PC-9 (cell line): ENCODE results near the gene ZDHHC14.
"Not testable (repeated sequence)": the region's sequence is repeated elsewhere in the genome, so short reads cannot be mapped to it uniquely, and the experiment has no call there.

Source experiments
- CTCF ChIP-seq: fragments of 200-600 bp; sonication (generic); conservative IDR thresholded peaks from 2 replicates; pipeline ENCODE4 v1.6.1; 2017; ENCODE audit warnings: mixed run types, antibody characterized with exemption, mild to moderate bottlenecking, moderate library complexity
- EZH2 ChIP-seq: fragments of 200-600 bp; sonication (generic); IDR thresholded peaks from 2 replicates; pipeline ENCODE4 v1.8.0; 2017; ENCODE audit warnings: antibody characterized with exemption, low read depth

GRCh38 chr6:157408427-157408826, 27.4 kb downstream of the ZDHHC14 start:
- TF ChIP-seq CTCF, EZH2: not testable (repeated sequence)
